ENCODE data around the gene MOCS2.

MOCS2 gene

GRCh38 chr5:53055365-53055764 lies 54.2 kb downstream of the MOCS2 start:
- in situ Hi-C loops (cut with MboI; ENCODE audit: low sequenced_read_pairs): no loop called here

DNA sequence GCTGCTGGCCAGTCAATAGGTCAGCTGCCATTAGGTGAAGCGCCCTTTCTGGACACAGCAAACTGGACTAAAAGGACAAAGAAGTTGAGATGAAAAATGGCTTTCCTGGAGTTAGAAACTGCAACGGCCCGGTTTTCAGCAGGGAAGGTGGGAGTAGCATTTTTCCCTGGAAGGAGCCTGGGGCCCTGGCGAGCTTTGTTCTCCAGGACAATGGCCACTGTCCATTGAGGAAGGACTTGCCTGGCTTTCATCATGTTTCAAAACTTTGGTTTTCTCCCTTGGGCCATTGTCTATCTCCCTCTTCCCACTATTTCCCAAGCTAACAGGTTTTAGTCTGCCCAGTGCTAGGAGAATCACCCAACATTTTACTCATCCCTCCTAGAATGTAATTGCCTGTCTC lies 56.2 kb downstream of the MOCS2 start:
- in situ Hi-C loops (cut with MboI; ENCODE audit: low sequenced_read_pairs): no loop called here

- in situ Hi-C loops (cut with MboI; ENCODE audit: low sequenced_read_pairs): no loop called here
Measured at GRCh38 chr5:53052499-53052898, 57.1 kb downstream of the MOCS2 start.

- in situ Hi-C loops (cut with MboI; ENCODE audit: low sequenced_read_pairs): no loop called here
Measured at GRCh38 chr5:53048248-53048647, 61.3 kb downstream of the MOCS2 start.

Measured in HL-60/S4 (cell line).